NT2/D1 (cell line): ENCODE data around the gene CPEB1.

Experiments used
- DNase-seq: peaks from one replicate; pipeline ENCODE4 v3.0.0-alpha.2; 2011; ENCODE audit warnings: low read depth, low spot score
- H3K27me3 ChIP-seq: 2 replicates; pipeline ENCODE4 v1.6.0; 2011; ENCODE audit warnings: mild to moderate bottlenecking; ENCODE audit not compliant: insufficient read length, insufficient read depth
- H3K36me3 ChIP-seq: 2 replicates; pipeline ENCODE4 v1.6.1; 2011; ENCODE audit warnings: mild to moderate bottlenecking, low read length, mixed read lengths; ENCODE audit not compliant: insufficient read depth, insufficient read length
- H3K4me1 ChIP-seq: 2 replicates; pipeline ENCODE4 v1.5.1; 2011; ENCODE audit not compliant: insufficient read depth, insufficient read length
- H3K4me3 ChIP-seq: 2 replicates; pipeline ENCODE4 v1.5.1; 2011; ENCODE audit warnings: low read depth; ENCODE audit not compliant: insufficient read length
- H3K9ac ChIP-seq: 2 replicates; pipeline ENCODE4 v1.6.0; 2011; ENCODE audit warnings: low read depth; ENCODE audit not compliant: insufficient read length
- H3K9me3 ChIP-seq: 2 replicates; pipeline ENCODE4 v1.5.1; 2011; ENCODE audit warnings: mild to moderate bottlenecking, low read length; ENCODE audit not compliant: insufficient read depth
- SUZ12 ChIP-seq: IDR thresholded peaks from 2 replicates; pipeline ENCODE4 v1.6.1; 2011; ENCODE audit not compliant: insufficient read length, insufficient read depth; ENCODE audit errors: extremely low read depth
- YY1 ChIP-seq: IDR thresholded peaks from 2 replicates; pipeline ENCODE4 v1.6.1; 2011; ENCODE audit not compliant: insufficient read length, insufficient read depth
- ZNF274 ChIP-seq: IDR thresholded peaks from 2 replicates; pipeline ENCODE4 v1.6.1; 2011; ENCODE audit warnings: mild to moderate bottlenecking, low read depth, low read length

Gene CPEB1

GRCh38 chr15:82621970-82622369 is 25.2 kb downstream of the CPEB1 start:
- Histone ChIP-seq H3K36me3 (no peaks in the 10 kb centered on the region), H3K4me1 (no peaks in the 10 kb centered on the region), H3K9me3 (no peaks in the 10 kb centered on the region), H3K27me3 (no peaks in the 10 kb centered on the region), H3K9ac (no peak overlapping the region), H3K4me3 (no peak overlapping the region)
- no peak for TF ChIP-seq YY1
- TF ChIP-seq SUZ12 = no peak
- TF ChIP-seq ZNF274 = no peak
- no peak for DNase-seq

GRCh38 chr15:82613747-82614146 is 33.4 kb downstream of the CPEB1 start:
- Histone ChIP-seq H3K4me3 (no peak overlapping the region), H3K27me3 (no peaks in the 10 kb centered on the region), H3K36me3 (no peaks in the 10 kb centered on the region), H3K4me1 (no peaks in the 10 kb centered on the region), H3K9ac (no peak overlapping the region), H3K9me3 (no peaks in the 10 kb centered on the region)
- TF ChIP-seq YY1 = no peak
- no peak for TF ChIP-seq SUZ12
- TF ChIP-seq ZNF274 = no peak
- DNase-seq = no peak

- no peaks in the 10 kb centered on the region for H3K27me3 ChIP-seq
- no peak overlapping the region for H3K9ac ChIP-seq
- H3K9me3 ChIP-seq = no peaks in the 10 kb centered on the region
- no peak overlapping the region for H3K4me3 ChIP-seq
- DNase-seq = no peak
- TF ChIP-seq ZNF274 (no peak), YY1 (no peak), SUZ12 (no peak)
- no peaks in the 10 kb centered on the region for H3K36me3 ChIP-seq
- no peaks in the 10 kb centered on the region for H3K4me1 ChIP-seq
Observed at GRCh38 chr15:82611348-82611747, 35.8 kb downstream of the CPEB1 start.

- no peak for DNase-seq
- no peaks in the 10 kb centered on the region for H3K27me3 ChIP-seq
- H3K9me3 ChIP-seq = no peaks in the 10 kb centered on the region
Observed at GRCh38 chr15:82602195-82602594, 45.0 kb downstream of the CPEB1 start.

GRCh38 chr15:82599862-82600261 is 47.3 kb downstream of the CPEB1 start:
- TF ChIP-seq ZNF274 (no peak), SUZ12 (no peak), YY1 (no peak)
- H3K4me3 ChIP-seq = no peak overlapping the region
- H3K36me3 ChIP-seq = no peaks in the 10 kb centered on the region
- DNase-seq = no peak
- H3K9ac ChIP-seq = no peak overlapping the region
- no peaks in the 10 kb centered on the region for H3K9me3 ChIP-seq
- H3K4me1 ChIP-seq = no peaks in the 10 kb centered on the region
- H3K27me3 ChIP-seq = no peaks in the 10 kb centered on the region

More at GRCh38 chr15:82602195-82602594, 45.0 kb downstream of the CPEB1 start:
- no peak overlapping the region for H3K4me3 ChIP-seq
- no peak overlapping the region for H3K9ac ChIP-seq
- TF ChIP-seq ZNF274 (no peak), YY1 (no peak), SUZ12 (no peak)
- no peaks in the 10 kb centered on the region for H3K4me1 ChIP-seq
- no peaks in the 10 kb centered on the region for H3K36me3 ChIP-seq

GRCh38 chr15:82597815-82598214 is 49.3 kb downstream of the CPEB1 start:
- Histone ChIP-seq H3K9me3 (no peaks in the 10 kb centered on the region), H3K36me3 (no peaks in the 10 kb centered on the region), H3K4me3 (no peak overlapping the region), H3K27me3 (no peaks in the 10 kb centered on the region), H3K9ac (no peak overlapping the region), H3K4me1 (no peaks in the 10 kb centered on the region)
- no peak for DNase-seq
- TF ChIP-seq YY1 = no peak
- no peak for TF ChIP-seq ZNF274
- no peak for TF ChIP-seq SUZ12

GRCh38 chr15:82595766-82596165 is 51.4 kb downstream of the CPEB1 start:
- no peaks in the 10 kb centered on the region for H3K27me3 ChIP-seq
- H3K4me1 ChIP-seq = no peaks in the 10 kb centered on the region
- H3K36me3 ChIP-seq = no peaks in the 10 kb centered on the region
- H3K9me3 ChIP-seq = no peaks in the 10 kb centered on the region
- H3K4me3 ChIP-seq = no peak overlapping the region
- no peak overlapping the region for H3K9ac ChIP-seq
- no peak for TF ChIP-seq YY1
- TF ChIP-seq SUZ12 = no peak
- TF ChIP-seq ZNF274 = no peak
- DNase-seq = no peak

GRCh38 chr15:82595203-82595602 is 52.0 kb downstream of the CPEB1 start:
- Histone ChIP-seq H3K9ac (no peak overlapping the region), H3K4me3 (no peak overlapping the region), H3K27me3 (no peaks in the 10 kb centered on the region), H3K9me3 (no peaks in the 10 kb centered on the region), H3K36me3 (no peaks in the 10 kb centered on the region), H3K4me1 (no peaks in the 10 kb centered on the region)
- no peak for DNase-seq
- TF ChIP-seq SUZ12 (no peak), YY1 (no peak), ZNF274 (no peak)
